Measurements from ENCODE around the gene PLA2G15.

Gene PLA2G15

GRCh38 chr16:68244903-68245853 lies at the start of gene PLA2G15:
TSS of gene PLA2G15 (plus strand) at chr16:68245373. CDS start at chr16:68245427, 54 bp downstream.
- DNase-seq (ENCODE audit: low spot score): peak; percentile 82

- no peak for DNase-seq (ENCODE audit: low spot score)
Observed at GRCh38 chr16:68197250-68197649, 47.9 kb upstream of the PLA2G15 start.

GRCh38 chr16:68200088-68200783 lies 44.9 kb upstream of the PLA2G15 start:
- no peak for DNase-seq (ENCODE audit: low spot score)

- no peak for DNase-seq (ENCODE audit: low spot score)
Observed at GRCh38 chr16:68202091-68202519, 43.1 kb upstream of the PLA2G15 start.

- DNase-seq (ENCODE audit: low spot score): no peak
Observed at GRCh38 chr16:68206245-68206644, 38.9 kb upstream of the PLA2G15 start.

GRCh38 chr16:68214726-68215125 lies 30.4 kb upstream of the PLA2G15 start:
- no peak for DNase-seq (ENCODE audit: low spot score)

- no peak for DNase-seq (ENCODE audit: low spot score)
Observed at GRCh38 chr16:68215302-68215701, 29.9 kb upstream of the PLA2G15 start.

- DNase-seq (ENCODE audit: low spot score): no peak
Observed at GRCh38 chr16:68216240-68216639, 28.9 kb upstream of the PLA2G15 start.

- DNase-seq (ENCODE audit: low spot score): no peak
Observed at GRCh38 chr16:68217506-68217905, 27.7 kb upstream of the PLA2G15 start.

GRCh38 chr16:68219725-68220351 lies 25.3 kb upstream of the PLA2G15 start:
- DNase-seq (ENCODE audit: low spot score): no peak

GRCh38 chr16:68223072-68223471 lies 22.1 kb upstream of the PLA2G15 start:
- no peak for DNase-seq (ENCODE audit: low spot score)

- DNase-seq (ENCODE audit: low spot score): no peak
Observed at GRCh38 chr16:68226116-68226515, 19.1 kb upstream of the PLA2G15 start.

- DNase-seq (ENCODE audit: low spot score): no peak
Observed at GRCh38 chr16:68227183-68227793, 17.9 kb upstream of the PLA2G15 start.

- no peak for DNase-seq (ENCODE audit: low spot score)
Observed at GRCh38 chr16:68227850-68228553, 17.2 kb upstream of the PLA2G15 start.

GRCh38 chr16:68228652-68229051 lies 16.5 kb upstream of the PLA2G15 start:
- no peak for DNase-seq (ENCODE audit: low spot score)

GRCh38 chr16:68229431-68230175 lies 15.6 kb upstream of the PLA2G15 start:
- DNase-seq (ENCODE audit: low spot score): peak; percentile 43

GRCh38 chr16:68230176-68230571 lies 15.0 kb upstream of the PLA2G15 start:
- no peak for DNase-seq (ENCODE audit: low spot score)

- no peak for DNase-seq (ENCODE audit: low spot score)
Observed at GRCh38 chr16:68230956-68231355, 14.2 kb upstream of the PLA2G15 start.

GRCh38 chr16:68231384-68232136 lies 13.6 kb upstream of the PLA2G15 start:
- DNase-seq (ENCODE audit: low spot score): no peak

- no peak for DNase-seq (ENCODE audit: low spot score)
Observed at GRCh38 chr16:68232335-68232734, 12.8 kb upstream of the PLA2G15 start.

Data from SW480 (cell line).